Endothelial cell of umbilical vein (primary cell): ENCODE results near the gene NANS.

Experiments
- CTCF ChIP-seq, 2 donors: IDR thresholded peaks; 1 replicate in 1 of 2; 2 replicates in 1 of 2; pipeline ENCODE4 v1.5.1; 2011; ENCODE audit warnings: low read length in 2 of 2, mild to moderate bottlenecking in 2 of 2, moderate library complexity in 2 of 2, control low read depth in 1 of 2, inconsistent platforms in 1 of 2, low read depth in 1 of 2; ENCODE audit not compliant: insufficient read depth in 1 of 2; ENCODE audit errors: extremely low read depth in 1 of 2
- FOS ChIP-seq: IDR thresholded peaks from 2 replicates; pipeline ENCODE4 v1.6.1; 2011; ENCODE audit warnings: mild to moderate bottlenecking, low read length, moderate library complexity, borderline replicate concordance; ENCODE audit not compliant: insufficient read depth
- JUN ChIP-seq: IDR thresholded peaks from 2 replicates; pipeline ENCODE4 v1.6.1; 2011; ENCODE audit warnings: borderline replicate concordance, low read depth; ENCODE audit not compliant: insufficient read length, insufficient read depth
- POLR2A ChIP-seq: IDR thresholded peaks from 2 replicates; pipeline ENCODE4 v1.6.1; 2012; ENCODE audit warnings: low read depth, mild to moderate bottlenecking, control low read depth, low read length

- TF ChIP-seq CTCF (IDR thresholded peaks at IDR 0.05; ENCODE audit: extremely low read depth in 1 of 2, insufficient read depth in 1 of 2, low read depth in 1 of 2, low read length in 2 of 2) (peak; percentile 87 to 93), FOS (no peak), POLR2A (no peak), JUN (no peak)
Observed at GRCh38 chr9:98074115-98074990, 17.8 kb downstream of the NANS start.
